GM11168 (cell line): ENCODE data around the gene NAA60.

Experiments used
- in situ Hi-C: fragments of 300-500 bp; cut with MboI; formaldehyde crosslinking; loops from one replicate; pipeline ENCODE4 v1.12.0; 2022; ENCODE audit warnings: low sequenced_read_pairs; ENCODE audit not compliant: unreplicated experiment

Gene NAA60

DNA sequence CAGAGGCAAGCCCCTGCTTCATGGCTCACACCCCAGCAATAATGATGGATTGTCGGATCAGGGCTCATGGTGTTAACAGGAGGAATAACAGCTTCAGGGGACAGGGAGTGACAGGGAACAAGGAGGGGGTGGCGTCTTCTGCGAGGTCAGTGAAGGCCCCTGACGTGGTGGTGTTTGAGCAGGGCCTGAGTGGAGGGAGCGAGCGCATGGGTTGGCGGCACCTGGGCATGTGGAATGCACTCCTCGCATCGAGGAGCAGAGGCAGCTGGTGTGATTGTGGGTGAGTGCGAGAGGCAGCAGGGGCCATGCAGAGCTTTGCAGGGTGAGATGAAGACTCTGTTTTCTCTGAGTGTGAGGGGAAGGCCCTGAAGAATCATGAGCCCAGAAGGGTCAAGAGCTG, 90.6 kb downstream of the NAA60 start:
- in situ Hi-C loops: no loop called here

DNA sequence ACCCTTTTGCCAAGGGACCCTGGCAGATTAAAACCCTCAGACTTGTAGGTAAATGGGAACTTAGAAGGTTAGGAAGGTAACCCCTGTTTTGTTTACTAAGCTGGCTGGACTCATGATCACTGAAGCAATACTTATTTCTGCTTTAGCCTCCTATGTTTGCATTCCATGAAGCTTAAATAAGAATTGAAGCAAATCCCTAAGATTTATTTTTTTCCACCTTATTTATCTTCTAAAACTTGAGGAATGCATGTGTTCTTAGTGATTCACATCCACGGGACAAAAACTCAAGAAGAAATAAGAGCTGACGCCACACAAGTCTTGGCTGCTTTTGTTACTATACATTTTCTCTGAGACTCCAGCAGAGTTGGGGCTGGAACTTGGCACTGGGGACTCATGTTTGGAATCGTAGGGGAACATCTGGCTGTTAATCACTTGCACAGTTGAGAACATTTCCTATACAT, 92.8 kb downstream of the NAA60 start:
- in situ Hi-C loops: no loop called here
